Ishikawa (cell line): ENCODE data around the gene NMRK1.

Experiments
- CEBPB ChIP-seq: IDR thresholded peaks from 2 replicates; pipeline ENCODE4 v1.6.1; 2012
- CREB1 ChIP-seq: IDR thresholded peaks from 2 replicates; pipeline ENCODE4 v1.6.1; 2012; ENCODE audit warnings: low read depth
- EGR1 ChIP-seq: IDR thresholded peaks from 2 replicates; pipeline ENCODE4 v1.6.1; 2012
- EP300 ChIP-seq: IDR thresholded peaks from 2 replicates; pipeline ENCODE4 v1.6.1; 2012; ENCODE audit warnings: borderline replicate concordance
- FOXM1 ChIP-seq: IDR thresholded peaks from 2 replicates; pipeline ENCODE4 v1.6.1; 2012; ENCODE audit warnings: low read depth, borderline replicate concordance
- MAX ChIP-seq: IDR thresholded peaks from 2 replicates; pipeline ENCODE4 v1.6.1; 2012
- NFIC ChIP-seq: IDR thresholded peaks from 2 replicates; pipeline ENCODE4 v1.6.1; 2012
- RAD21 ChIP-seq: IDR thresholded peaks from 2 replicates; pipeline ENCODE4 v1.6.1; 2012; ENCODE audit warnings: low read depth
- REST ChIP-seq: IDR thresholded peaks from 2 replicates; pipeline ENCODE4 v1.6.1; 2012; ENCODE audit warnings: low read depth, mild to moderate bottlenecking
- TAF1 ChIP-seq: IDR thresholded peaks from 2 replicates; pipeline ENCODE4 v1.6.1; 2012; ENCODE audit warnings: low read depth, mild to moderate bottlenecking
- TCF12 ChIP-seq: IDR thresholded peaks from 2 replicates; pipeline ENCODE4 v1.6.1; 2012; ENCODE audit warnings: low read depth
- TEAD4 ChIP-seq: IDR thresholded peaks from 2 replicates; pipeline ENCODE4 v1.6.1; 2012
- USF1 ChIP-seq: IDR thresholded peaks from 2 replicates; pipeline ENCODE4 v1.6.1; 2012
- YY1 ChIP-seq: IDR thresholded peaks from 2 replicates; pipeline ENCODE4 v1.6.1; 2012; ENCODE audit warnings: low read depth
- ZBTB7A ChIP-seq: IDR thresholded peaks from 2 replicates; pipeline ENCODE4 v1.6.1; 2012; ENCODE audit warnings: low read depth

Gene NMRK1

GRCh38 chr9:75054368-75055001, 33.5 kb downstream of the NMRK1 start:
- TF ChIP-seq YY1 (no peak), TCF12 (no peak), CEBPB (no peak), CREB1 (no peak), NFIC (no peak), EP300 (no peak), USF1 (no peak), RAD21 (no peak), REST (no peak), FOXM1 (no peak), EGR1 (no peak), TAF1 (no peak), ZBTB7A (no peak), TEAD4 (no peak), MAX (no peak)

GRCh38 chr9:75053869-75054268, 34.1 kb downstream of the NMRK1 start:
- TF ChIP-seq TEAD4: no peak
- TF ChIP-seq EGR1: no peak
- no peak for TF ChIP-seq TAF1
- no peak for TF ChIP-seq REST
- no peak for TF ChIP-seq TCF12
- TF ChIP-seq CREB1: no peak
- no peak for TF ChIP-seq ZBTB7A
- no peak for TF ChIP-seq EP300
- TF ChIP-seq RAD21: no peak
- TF ChIP-seq USF1: no peak
- no peak for TF ChIP-seq FOXM1
- no peak for TF ChIP-seq CEBPB

GRCh38 chr9:75051285-75051684, 36.7 kb downstream of the NMRK1 start:
- no peak for TF ChIP-seq RAD21
- TF ChIP-seq CREB1: no peak
- no peak for TF ChIP-seq TEAD4
- TF ChIP-seq TAF1: no peak
- no peak for TF ChIP-seq REST
- TF ChIP-seq FOXM1: no peak
- no peak for TF ChIP-seq CEBPB
- TF ChIP-seq YY1: no peak
- TF ChIP-seq MAX: no peak
- TF ChIP-seq NFIC: no peak
- no peak for TF ChIP-seq TCF12
- no peak for TF ChIP-seq ZBTB7A
- no peak for TF ChIP-seq EGR1
- TF ChIP-seq EP300: no peak
- no peak for TF ChIP-seq USF1

GRCh38 chr9:75047506-75047905, 40.4 kb downstream of the NMRK1 start:
- TF ChIP-seq FOXM1 (no peak), NFIC (no peak), TEAD4 (no peak), EGR1 (no peak), RAD21 (no peak), YY1 (no peak)
